NCI-H345 (cell line): ENCODE data around the gene TNFAIP3.

ENCODE experiments used
- DNase-seq: peaks from one replicate; lab custom pipeline; 2025; lab: John Stamatoyannopoulos, UW

Gene TNFAIP3

GRCh38 chr6:137864812-137865508, 2.1 kb upstream of the TNFAIP3 start:
- DNase-seq, result no peak

- DNase-seq, result peak; percentile 49
These were observed 702 bp upstream of the TNFAIP3 start for GRCh38 chr6:137866200-137866913.

GRCh38 chr6:137867685-137868509, 838 bp downstream of the TNFAIP3 start:
- DNase-seq, result peak; percentile 41

- DNase-seq, result no peak
These were observed 1.9 kb downstream of the TNFAIP3 start for GRCh38 chr6:137868721-137869548.

- DNase-seq, result no peak
These were observed 2.7 kb downstream of the TNFAIP3 start for GRCh38 chr6:137869549-137870307.

GRCh38 chr6:137870308-137870644, 3.2 kb downstream of the TNFAIP3 start:
- DNase-seq, result no peak

GRCh38 chr6:137870744-137871247, 3.7 kb downstream of the TNFAIP3 start:
- no peak for DNase-seq

GRCh38 chr6:137871291-137871690, 4.2 kb downstream of the TNFAIP3 start:
- no peak for DNase-seq

- DNase-seq, result no peak
These were observed 4.9 kb downstream of the TNFAIP3 start for GRCh38 chr6:137871831-137872454.

- no peak for DNase-seq
These were observed 5.6 kb downstream of the TNFAIP3 start for GRCh38 chr6:137872581-137873115.

- DNase-seq, result no peak
These were observed 6.3 kb downstream of the TNFAIP3 start for GRCh38 chr6:137873273-137873762.

GRCh38 chr6:137874204-137875057, 7.4 kb downstream of the TNFAIP3 start:
- no peak for DNase-seq

GRCh38 chr6:137875058-137875520, 8.0 kb downstream of the TNFAIP3 start:
- DNase-seq, result no peak

GRCh38 chr6:137875606-137876005, 8.5 kb downstream of the TNFAIP3 start:
- DNase-seq, result no peak

GRCh38 chr6:137876547-137876946, 9.5 kb downstream of the TNFAIP3 start:
- DNase-seq, result no peak

- DNase-seq, result no peak
These were observed 10.1 kb downstream of the TNFAIP3 start for GRCh38 chr6:137877113-137877512.

GRCh38 chr6:137877606-137878005, 10.5 kb downstream of the TNFAIP3 start:
- no peak for DNase-seq

GRCh38 chr6:137878029-137878428, 11.0 kb downstream of the TNFAIP3 start:
- DNase-seq, result no peak
